Progenitor cell of endocrine pancreas (in vitro differentiated cells): ENCODE measurements around the gene ATP2A3. TPM values are rescaled to one million over a fixed set of nuclear protein-coding genes. Genes with fewer than 3 reads are reported as not detected.

Source experiments
- DNase-seq: peaks from one replicate; pipeline ENCODE4 v3.0.0; 2021; ENCODE audit warnings: low spot score; ENCODE audit not compliant: unreplicated experiment
- H3K27ac Mint-ChIP-seq: 2 replicates; pipeline ENCODE4 v1.8.0; 2021; ENCODE audit warnings: mild to moderate bottlenecking, moderate library complexity, mixed read lengths
- H3K27me3 Mint-ChIP-seq: 2 replicates; pipeline ENCODE4 v1.8.0; 2021; ENCODE audit warnings: mixed read lengths
- H3K36me3 Mint-ChIP-seq: 2 replicates; pipeline ENCODE4 v1.8.0; 2022; ENCODE audit warnings: mixed read lengths; ENCODE audit not compliant: insufficient read depth
- H3K4me1 Mint-ChIP-seq: 2 replicates; pipeline ENCODE4 v1.8.0; 2021; ENCODE audit warnings: low read depth, mixed read lengths
- H3K4me3 Mint-ChIP-seq: 2 replicates; pipeline ENCODE4 v1.8.0; 2021; ENCODE audit warnings: low read depth, mild to moderate bottlenecking, moderate library complexity, mixed read lengths
- H3K9me3 Mint-ChIP-seq: 2 replicates; pipeline ENCODE4 v1.8.0; 2021; ENCODE audit warnings: low read depth, mixed read lengths
- CTCF ChIP-seq: fragments of 200-600 bp; sonication (generic); IDR thresholded peaks from one replicate; pipeline ENCODE4 v1.5.0; 2021; ENCODE audit warnings: antibody characterized with exemption, mild to moderate bottlenecking; ENCODE audit not compliant: unreplicated experiment
- total RNA-seq: library from RNA; stranded (reverse); gene quantifications from 2 replicates; pipeline ENCODE4 v1.2.1, GENCODE V29; 2021

The ATP2A3 gene
- total RNA-seq, 1 donor from 2014 or later, result 59.2 TPM

GRCh38 chr17:3946711-3947235 is 17.5 kb downstream of the ATP2A3 start:
- Mint-ChIP-seq H3K27me3 (peaks cover 21% of the 10 kb centered on the region), H3K27ac (no peak overlapping the region)
- TF ChIP-seq CTCF, result no peak

GRCh38 chr17:3944485-3945388 is 19.5 kb downstream of the ATP2A3 start:
- peak; percentile 77 for DNase-seq
- H3K27me3 Mint-ChIP-seq, result peaks cover 21% of the 10 kb centered on the region
- no peak overlapping the region for H3K4me3 Mint-ChIP-seq
- H3K4me1 Mint-ChIP-seq, result peaks cover 2% of the 10 kb centered on the region
- H3K9me3 Mint-ChIP-seq, result no peaks in the 10 kb centered on the region
- H3K27ac Mint-ChIP-seq, result no peak overlapping the region
- H3K36me3 Mint-ChIP-seq, result no peaks in the 10 kb centered on the region
- TF ChIP-seq CTCF, result no peak

More at GRCh38 chr17:3946711-3947235, 17.5 kb downstream of the ATP2A3 start:
- DNase-seq, result no peak
- Mint-ChIP-seq H3K36me3 (no peaks in the 10 kb centered on the region), H3K9me3 (no peaks in the 10 kb centered on the region), H3K4me1 (peaks cover 2% of the 10 kb centered on the region), H3K4me3 (no peak overlapping the region)

GRCh38 chr17:3943240-3943891 is 20.9 kb downstream of the ATP2A3 start:
- DNase-seq, result no peak
- Mint-ChIP-seq H3K36me3 (no peaks in the 10 kb centered on the region), H3K4me1 (peaks cover 2% of the 10 kb centered on the region), H3K4me3 (no peak overlapping the region), H3K9me3 (no peaks in the 10 kb centered on the region), H3K27ac (no peak overlapping the region), H3K27me3 (peaks cover 21% of the 10 kb centered on the region)
- no peak for TF ChIP-seq CTCF

- no peak for TF ChIP-seq CTCF
- no peak overlapping the region for H3K4me3 Mint-ChIP-seq
- peaks cover 25% of the 10 kb centered on the region for H3K27me3 Mint-ChIP-seq
- H3K36me3 Mint-ChIP-seq, result no peaks in the 10 kb centered on the region
- no peaks in the 10 kb centered on the region for H3K9me3 Mint-ChIP-seq
- H3K27ac Mint-ChIP-seq, result no peak overlapping the region
- no peak for DNase-seq
- H3K4me1 Mint-ChIP-seq, result peaks cover 2% of the 10 kb centered on the region
Measured at GRCh38 chr17:3940965-3941698, 23.1 kb downstream of the ATP2A3 start.

GRCh38 chr17:3937359-3937758 is 26.9 kb downstream of the ATP2A3 start:
- Mint-ChIP-seq H3K36me3 (no peaks in the 10 kb centered on the region), H3K4me3 (no peak overlapping the region), H3K9me3 (no peaks in the 10 kb centered on the region), H3K27me3 (peaks cover 4% of the 10 kb centered on the region), H3K27ac (no peak overlapping the region), H3K4me1 (no peaks in the 10 kb centered on the region)
- TF ChIP-seq CTCF, result no peak
- no peak for DNase-seq
